Caco-2 (cell line): ENCODE results near the gene LRBA. TPM values are rescaled to one million over a fixed set of nuclear protein-coding genes. Genes with fewer than 3 reads are reported as not detected.

Experiments used
- BruUV-seq: library from RNA; stranded (reverse); fragments of 400-500 nt; replicated peaks from 2 replicates; lab custom pipeline; 2021; lab: Mats Ljungman, UMichigan
- CTCF ChIA-PET: fragments of 300-600 bp; sonication (Branson Sonifier 250); formaldehyde crosslinking; loops from one replicate; lab custom pipeline; 2022; ENCODE audit warnings: antibody characterized with exemption; lab: Charles Lee
- POLR2A ChIA-PET: fragments of 300-600 bp; sonication (Branson Sonifier 250); formaldehyde crosslinking; loops from one replicate; lab custom pipeline; 2022; ENCODE audit warnings: antibody characterized with exemption; lab: Charles Lee
- DNase-seq, 2 experiments: peaks; one replicate each; pipeline versions ENCODE4 v3.0.0 to v3.0.0-alpha.2; 2020 to 2022
- H3K27me3 ChIP-seq: replicated peaks from 2 replicates; pipeline ENCODE4 v1.6.0; 2011; ENCODE audit warnings: low read length; ENCODE audit not compliant: control insufficient read depth, insufficient read depth
- H3K36me3 ChIP-seq: 2 replicates; pipeline ENCODE4 v1.5.1; 2011; ENCODE audit warnings: low read length; ENCODE audit not compliant: control insufficient read depth, insufficient read depth
- H3K4me1 ChIP-seq: fragments of 250-450 bp; sonication (Bioruptor Pico); 2 replicates; pipeline ENCODE4 v1.5.1; 2020; ENCODE audit warnings: mild to moderate bottlenecking
- H3K4me3 ChIP-seq: 2 replicates; pipeline ENCODE4 v1.5.1; 2011; ENCODE audit warnings: low read depth, mild to moderate bottlenecking, control low read depth, low read length
- H3K9me3 ChIP-seq: fragments of 250-450 bp; sonication (Bioruptor Pico); 2 replicates; pipeline ENCODE4 v1.5.1; 2020; ENCODE audit warnings: mild to moderate bottlenecking, moderate library complexity
- H3K27ac Mint-ChIP-seq: one replicate; pipeline ENCODE4 v1.8.0; 2022; ENCODE audit warnings: mixed read lengths; ENCODE audit not compliant: unreplicated experiment
- H3K27me3 Mint-ChIP-seq: one replicate; pipeline ENCODE4 v1.8.0; 2022; ENCODE audit warnings: mixed read lengths; ENCODE audit not compliant: insufficient read depth, unreplicated experiment
- H3K36me3 Mint-ChIP-seq: one replicate; pipeline ENCODE4 v1.8.0; 2022; ENCODE audit warnings: mild to moderate bottlenecking, mixed read lengths; ENCODE audit not compliant: insufficient read depth, unreplicated experiment
- H3K4me1 Mint-ChIP-seq: one replicate; pipeline ENCODE4 v1.8.0; 2022; ENCODE audit warnings: low read depth, mixed read lengths; ENCODE audit not compliant: unreplicated experiment
- H3K4me3 Mint-ChIP-seq: one replicate; pipeline ENCODE4 v1.8.0; 2022; ENCODE audit warnings: mild to moderate bottlenecking, moderate library complexity, mixed read lengths; ENCODE audit not compliant: unreplicated experiment
- H3K9me3 Mint-ChIP-seq: one replicate; pipeline ENCODE4 v1.8.0; 2022; ENCODE audit warnings: mixed read lengths; ENCODE audit not compliant: unreplicated experiment
- intact Hi-C: fragments of 100-400 bp; cut with micrococcal nuclease; formaldehyde crosslinking; loops from one replicate; pipeline ENCODE4 v1.10.0; 2022; ENCODE audit not compliant: unreplicated experiment
- total RNA-seq: library from RNA; stranded (reverse); gene quantifications from 2 replicates; pipeline ENCODE4 v1.2.3, GENCODE V29; 2022
- TF ChIP-seq, protein P1 (sequence below), 2 experiments: fragments of 200-600 bp in 1 of 2; IDR thresholded peaks; 1 replicate in 1 of 2; 2 replicates in 1 of 2; pipeline versions ENCODE4 v1.5.1 to v1.8.0; 2011 to 2022; ENCODE audit warnings: antibody characterized with exemption in 1 of 2, control low read depth in 1 of 2, inconsistent platforms in 1 of 2, low read depth in 1 of 2, low read length in 1 of 2, mild to moderate bottlenecking in 1 of 2, moderate library complexity in 1 of 2; ENCODE audit not compliant: insufficient read depth in 1 of 2, severe bottlenecking in 1 of 2, unreplicated experiment in 1 of 2

LRBA gene
- total RNA-seq, 1 experiment from 2014 or later = 53.2 TPM

DNA sequence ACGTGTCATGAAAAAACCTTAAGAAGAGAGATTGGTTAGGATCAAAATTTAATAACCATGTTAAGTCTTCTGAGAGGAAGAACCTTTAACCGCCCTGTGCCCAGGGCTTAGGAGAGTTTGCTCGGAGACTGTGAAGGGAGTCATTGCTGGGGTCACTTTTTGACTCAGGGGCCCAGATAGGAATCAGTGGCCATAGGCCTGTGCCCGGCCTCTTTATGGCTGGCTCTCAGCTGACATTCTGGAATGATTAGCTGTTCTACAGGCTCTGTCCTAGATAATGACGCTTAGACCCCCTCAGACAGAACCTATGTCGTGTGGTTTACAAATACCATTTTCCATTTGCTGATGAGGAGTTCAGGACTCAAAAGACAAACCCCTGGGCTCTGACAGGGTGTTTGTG lies 762.8 kb downstream of the LRBA start:
- intact Hi-C loops = no loop called here
- no peak overlapping the region for H3K27ac Mint-ChIP-seq
- Histone ChIP-seq H3K27me3 (no peaks in the 10 kb centered on the region), H3K9me3 (no peaks in the 10 kb centered on the region), H3K4me1 (peaks cover 12% of the 10 kb centered on the region), H3K36me3 (no peaks in the 10 kb centered on the region), H3K4me3 (no peak overlapping the region)
- POLR2A ChIA-PET = no interaction called here
- DNase-seq = no peak
- H3K4me1 Mint-ChIP-seq = peaks cover 17% of the 10 kb centered on the region
- H3K27me3 Mint-ChIP-seq = no peaks in the 10 kb centered on the region
- no TSS peak for BruUV-seq
- peaks cover 24% of the 10 kb centered on the region for H3K36me3 Mint-ChIP-seq
- TF ChIP-seq, protein P1, sequence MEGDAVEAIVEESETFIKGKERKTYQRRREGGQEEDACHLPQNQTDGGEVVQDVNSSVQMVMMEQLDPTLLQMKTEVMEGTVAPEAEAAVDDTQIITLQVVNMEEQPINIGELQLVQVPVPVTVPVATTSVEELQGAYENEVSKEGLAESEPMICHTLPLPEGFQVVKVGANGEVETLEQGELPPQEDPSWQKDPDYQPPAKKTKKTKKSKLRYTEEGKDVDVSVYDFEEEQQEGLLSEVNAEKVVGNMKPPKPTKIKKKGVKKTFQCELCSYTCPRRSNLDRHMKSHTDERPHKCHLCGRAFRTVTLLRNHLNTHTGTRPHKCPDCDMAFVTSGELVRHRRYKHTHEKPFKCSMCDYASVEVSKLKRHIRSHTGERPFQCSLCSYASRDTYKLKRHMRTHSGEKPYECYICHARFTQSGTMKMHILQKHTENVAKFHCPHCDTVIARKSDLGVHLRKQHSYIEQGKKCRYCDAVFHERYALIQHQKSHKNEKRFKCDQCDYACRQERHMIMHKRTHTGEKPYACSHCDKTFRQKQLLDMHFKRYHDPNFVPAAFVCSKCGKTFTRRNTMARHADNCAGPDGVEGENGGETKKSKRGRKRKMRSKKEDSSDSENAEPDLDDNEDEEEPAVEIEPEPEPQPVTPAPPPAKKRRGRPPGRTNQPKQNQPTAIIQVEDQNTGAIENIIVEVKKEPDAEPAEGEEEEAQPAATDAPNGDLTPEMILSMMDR (IDR thresholded peaks at IDR 0.05; ENCODE audit: insufficient read depth in 1 of 2, low read depth in 1 of 2, low read length in 1 of 2, severe bottlenecking in 1 of 2, unreplicated experiment in 1 of 2) = no peak
- no peak overlapping the region for H3K4me3 Mint-ChIP-seq
- CTCF ChIA-PET = no interaction called here
- no peaks in the 10 kb centered on the region for H3K9me3 Mint-ChIP-seq

DNA sequence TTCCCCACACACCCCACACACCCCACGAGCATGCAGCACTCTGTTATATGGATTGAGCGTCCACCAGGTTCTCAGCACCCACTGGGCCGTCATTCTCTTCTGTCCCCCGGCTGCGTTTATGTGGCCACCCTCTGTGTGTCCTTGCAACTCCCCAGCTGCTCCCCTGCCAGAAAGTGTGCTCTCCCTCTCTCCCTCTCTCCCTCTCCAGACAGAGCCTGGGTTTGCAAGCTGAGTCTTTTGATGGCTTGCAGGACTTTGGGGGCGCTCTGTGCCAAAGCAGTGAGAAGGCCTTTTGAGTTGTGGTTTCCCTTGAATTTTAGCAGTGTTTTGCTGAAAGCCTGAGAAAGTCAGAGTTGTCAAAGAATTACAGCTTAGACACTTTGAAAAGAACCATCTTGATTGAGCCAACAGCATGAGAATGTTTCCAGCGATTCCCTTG lies 763.3 kb downstream of the LRBA start:
- intact Hi-C loops = no loop called here

DNA sequence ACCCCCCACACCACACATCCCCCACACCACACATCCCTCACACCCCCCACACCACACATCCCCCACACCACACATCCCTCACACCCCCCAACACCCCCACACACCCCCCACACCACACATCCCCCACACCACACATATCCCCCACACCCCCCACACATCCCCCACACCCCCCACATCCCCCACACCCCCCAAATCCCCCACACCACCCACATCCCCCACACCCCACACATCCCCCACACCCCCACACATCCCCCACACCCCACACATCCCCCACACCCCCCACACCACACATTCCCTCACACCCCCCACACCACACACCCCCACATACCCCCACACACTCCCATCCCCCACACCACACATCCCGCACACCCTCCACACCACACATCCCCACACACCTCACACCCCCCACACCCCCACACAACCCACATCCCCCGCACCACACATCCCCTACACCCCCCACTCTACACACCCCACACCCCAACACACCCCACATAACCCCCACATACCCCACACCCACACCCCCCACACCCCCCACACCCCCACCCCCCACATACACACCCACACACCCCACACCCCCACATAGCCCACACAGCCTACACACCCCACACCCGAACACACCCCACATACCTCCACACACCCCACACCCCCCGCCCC lies 764.0 kb downstream of the LRBA start:
- Mint-ChIP-seq H3K4me3 (no peak overlapping the region), H3K4me1 (peaks cover 13% of the 10 kb centered on the region), H3K27ac (no peak overlapping the region), H3K9me3 (no peaks in the 10 kb centered on the region), H3K36me3 (peaks cover 15% of the 10 kb centered on the region), H3K27me3 (no peaks in the 10 kb centered on the region)
- H3K4me3 ChIP-seq = no peak overlapping the region
- intact Hi-C loops = no loop called here
- H3K4me1 ChIP-seq = 0 out of 2 replicates have a peak, but pooled peaks cover under 1% of the 10 kb centered on the region
- TF ChIP-seq, protein P1 (IDR thresholded peaks at IDR 0.05; ENCODE audit: insufficient read depth in 1 of 2, low read depth in 1 of 2, low read length in 1 of 2, severe bottlenecking in 1 of 2, unreplicated experiment in 1 of 2) = no peak
- POLR2A ChIA-PET = no interaction called here
- CTCF ChIA-PET = no interaction called here
- no peaks in the 10 kb centered on the region for H3K9me3 ChIP-seq
- no TSS peak for BruUV-seq
- no peaks in the 10 kb centered on the region for H3K27me3 ChIP-seq
- H3K36me3 ChIP-seq = no peaks in the 10 kb centered on the region
- no peak for DNase-seq

More for the DNA sequence above, 763.3 kb downstream of the LRBA start:
- peaks cover 19% of the 10 kb centered on the region for H3K36me3 Mint-ChIP-seq
- H3K4me1 Mint-ChIP-seq = peaks cover 13% of the 10 kb centered on the region
- no peaks in the 10 kb centered on the region for H3K36me3 ChIP-seq
- H3K9me3 Mint-ChIP-seq = no peaks in the 10 kb centered on the region
- no peak overlapping the region for H3K27ac Mint-ChIP-seq
- ChIA-PET CTCF (no interaction called here), POLR2A (no interaction called here)
- no peak overlapping the region for H3K4me3 Mint-ChIP-seq
- H3K27me3 ChIP-seq = no peaks in the 10 kb centered on the region
- no peak for DNase-seq
- H3K27me3 Mint-ChIP-seq = no peaks in the 10 kb centered on the region
- no TSS peak for BruUV-seq
- peaks cover 7% of the 10 kb centered on the region for H3K4me1 ChIP-seq
- H3K9me3 ChIP-seq = no peaks in the 10 kb centered on the region
- H3K4me3 ChIP-seq = no peak overlapping the region
- TF ChIP-seq, protein P1 (IDR thresholded peaks at IDR 0.05; ENCODE audit: insufficient read depth in 1 of 2, low read depth in 1 of 2, low read length in 1 of 2, severe bottlenecking in 1 of 2, unreplicated experiment in 1 of 2) = no peak
